Stimulated activated CD4-positive, alpha-beta T cell treated with anti-CD3 and anti-CD28 coated beads, Interleukin-4, amount 100 ng/mL, for 1 hour (primary cell): ENCODE measurements around the gene GLT8D1.
"Not testable (repeated sequence)": the region's sequence is repeated elsewhere in the genome, so short reads cannot be mapped to it uniquely, and the experiment has no call there.

ENCODE experiments used
- DNase-seq: peaks from one replicate; pipeline ENCODE4 v3.0.0-alpha.2; 2020

The GLT8D1 gene

DNA sequence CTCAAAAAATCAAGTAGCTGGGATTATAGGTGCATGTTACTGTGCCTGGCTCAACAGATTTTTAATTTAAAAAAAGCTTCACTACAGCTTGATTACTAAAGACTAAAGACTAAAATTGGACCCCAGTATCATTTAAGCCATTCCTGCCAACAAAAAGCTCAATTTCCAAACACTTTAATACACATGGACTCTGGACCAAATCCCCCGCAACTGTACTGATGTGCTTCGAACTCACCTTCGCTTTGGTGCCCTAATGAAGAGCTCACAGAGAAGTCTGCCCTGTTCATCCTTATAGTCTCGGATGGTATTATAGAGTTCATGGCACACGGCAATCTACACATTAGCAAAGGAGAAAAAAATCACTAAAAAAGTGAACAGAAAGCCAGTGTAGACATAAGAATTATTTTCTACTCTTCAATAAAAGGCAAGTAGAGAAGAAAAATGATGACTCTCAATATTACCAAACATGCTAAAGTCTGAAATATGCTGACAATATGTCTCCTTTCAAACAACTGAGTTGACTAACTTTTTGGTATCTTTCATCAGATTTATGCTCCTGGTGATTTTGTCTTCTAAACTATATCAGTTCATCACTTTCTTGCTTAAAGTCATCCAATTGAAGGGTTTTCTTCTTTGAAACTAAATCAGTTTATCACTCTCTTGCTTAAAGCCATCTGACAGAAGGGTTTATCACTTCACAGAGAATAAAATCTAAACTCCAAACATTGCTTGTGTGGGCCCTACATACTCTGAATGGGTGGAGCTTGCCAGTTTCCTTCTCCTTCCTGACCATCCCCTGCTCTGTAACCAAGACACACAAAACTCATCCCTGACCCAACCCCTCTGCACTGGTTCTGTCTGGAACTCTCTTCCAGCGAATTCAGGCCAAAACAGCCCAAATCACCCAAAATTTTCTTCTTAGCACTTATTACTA lies 27.1 kb downstream of the GLT8D1 start:
- DNase-seq: no peak

DNA sequence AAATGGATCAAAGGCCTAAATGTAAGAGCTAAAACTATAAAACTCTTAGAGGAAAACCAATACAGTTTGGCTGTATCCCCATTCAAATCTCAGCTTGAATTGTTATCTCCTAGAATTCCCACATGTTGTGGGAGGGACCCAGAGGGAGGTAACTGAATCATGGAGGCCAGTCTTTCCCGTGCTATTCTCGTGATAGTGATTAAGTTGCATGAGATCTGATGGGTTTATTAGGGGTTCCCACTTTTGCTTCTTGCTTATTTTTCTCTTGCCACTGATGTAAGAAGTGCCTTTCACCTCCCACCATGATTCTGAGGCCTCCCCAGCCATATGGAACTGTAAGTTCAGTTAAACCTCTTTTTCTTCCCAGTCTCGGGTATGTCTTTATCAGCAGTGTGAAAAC lies 29.4 kb downstream of the GLT8D1 start:
- DNase-seq: not testable (repeated sequence)

DNA sequence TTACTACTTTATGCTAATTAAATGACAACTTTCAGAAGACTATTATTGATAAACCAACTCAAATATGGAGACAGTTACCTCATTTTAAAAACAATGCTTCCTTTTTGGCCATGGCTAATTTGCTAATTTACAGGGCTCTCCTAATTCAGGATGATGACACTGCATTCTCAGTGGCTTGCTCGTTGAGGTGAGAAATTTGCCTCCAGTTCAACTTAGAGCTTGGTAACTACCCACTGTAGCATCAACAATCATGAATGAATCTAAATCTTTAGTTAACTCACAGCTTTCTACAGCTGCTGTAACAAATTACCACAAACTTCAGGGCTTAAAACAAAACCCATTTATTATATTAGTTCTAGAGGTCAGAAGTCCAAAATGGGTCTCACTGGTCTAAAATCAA lies 33.9 kb downstream of the GLT8D1 start:
- no peak for DNase-seq

DNA sequence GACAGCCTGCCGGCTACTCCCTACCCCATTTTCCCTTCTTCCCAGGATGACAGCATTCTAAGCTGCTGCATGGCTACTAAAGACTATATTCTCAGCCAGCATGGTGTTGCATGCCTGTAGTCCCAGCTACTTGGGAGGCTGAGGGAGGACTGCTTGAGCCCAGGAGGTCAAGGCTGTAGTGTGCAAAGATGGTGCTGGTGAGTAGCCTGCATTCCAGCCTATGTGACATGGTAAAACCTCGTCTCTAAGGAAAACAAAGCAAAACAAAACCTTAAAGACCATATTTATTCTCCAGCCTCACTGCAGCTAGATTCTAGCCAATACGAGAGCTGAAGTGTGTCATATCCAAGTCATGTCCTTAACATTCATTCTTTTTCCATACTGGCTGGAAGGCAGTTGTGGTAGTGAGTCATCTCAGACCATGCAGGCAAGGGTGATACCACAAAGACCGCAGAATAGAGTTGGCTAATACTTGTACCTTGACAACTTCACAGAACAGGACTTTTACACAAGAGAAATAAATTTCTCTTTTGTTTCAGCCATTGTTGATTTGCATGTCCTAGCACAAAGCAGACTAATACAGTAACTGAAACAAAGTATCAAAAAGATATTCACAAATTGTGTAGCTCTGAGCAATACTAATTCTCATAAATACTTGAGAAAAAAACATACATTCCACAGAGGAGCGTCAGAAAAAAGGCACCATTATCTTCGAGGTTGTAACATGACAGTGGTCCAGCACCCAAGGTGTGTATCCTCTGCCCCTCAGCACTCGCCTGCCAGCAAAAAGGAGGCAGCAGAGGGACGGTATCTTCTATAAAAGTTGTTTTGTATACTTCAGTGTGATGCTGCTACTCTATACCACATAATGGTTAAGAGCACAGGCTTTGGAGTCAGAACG lies 34.7 kb downstream of the GLT8D1 start:
- no peak for DNase-seq

DNA sequence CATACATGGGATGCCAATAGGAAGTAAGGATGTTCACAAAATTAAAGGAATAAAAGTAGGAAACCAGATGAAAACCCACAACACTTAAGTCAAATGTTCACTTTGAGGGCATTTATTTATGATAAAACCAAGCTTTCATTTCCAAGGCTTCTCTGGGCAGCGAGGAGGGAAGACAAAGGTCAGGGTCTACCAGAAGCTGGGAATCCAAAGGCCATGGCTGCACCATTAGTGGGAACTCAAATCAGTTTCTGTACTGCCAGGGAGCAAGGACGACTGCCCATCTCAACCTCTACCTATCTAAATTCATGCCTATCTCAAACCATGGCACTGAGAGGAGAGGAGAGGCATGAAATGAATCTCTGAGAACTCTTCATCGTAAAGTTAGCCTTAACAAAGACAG lies 42.5 kb downstream of the GLT8D1 start:
- DNase-seq: no peak

DNA sequence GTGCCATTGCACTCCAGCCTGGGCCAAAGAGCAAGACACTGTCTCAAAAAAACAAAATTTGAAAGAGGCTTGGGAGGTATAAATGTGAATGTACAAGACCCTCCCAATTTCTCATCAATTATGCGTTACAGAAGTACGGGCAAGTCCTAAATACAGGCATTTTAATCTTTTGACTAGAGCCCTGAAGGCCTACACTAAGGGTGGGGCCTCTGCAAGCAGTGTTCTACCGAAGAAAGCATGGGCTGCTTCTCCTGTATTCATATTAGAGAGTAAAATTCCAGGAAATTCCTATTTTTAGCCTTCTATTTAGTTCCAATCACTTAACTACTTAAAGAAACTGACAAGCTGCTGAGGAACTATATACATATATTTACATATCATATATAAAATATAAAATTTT lies 45.5 kb downstream of the GLT8D1 start:
- no peak for DNase-seq

DNA sequence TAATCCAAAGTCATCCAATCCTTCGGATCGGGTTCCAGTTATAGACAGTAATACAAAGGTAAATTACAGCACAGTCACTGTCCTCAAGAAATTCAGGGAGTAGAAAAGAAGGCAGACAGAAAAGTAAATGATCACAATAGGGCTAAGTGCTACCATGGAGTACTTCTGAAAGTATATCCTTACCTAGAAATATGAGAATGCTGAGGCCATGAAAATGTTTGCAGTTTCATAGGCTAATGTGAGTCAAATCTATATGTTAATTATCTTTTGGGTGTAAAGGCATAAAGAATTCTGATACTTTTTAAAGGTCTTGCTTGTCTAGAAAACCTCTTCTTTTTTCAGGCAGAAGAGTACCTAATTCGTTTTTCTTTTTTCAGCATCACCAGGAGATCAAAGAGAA lies 49.7 kb downstream of the GLT8D1 start:
- DNase-seq: no peak

DNA sequence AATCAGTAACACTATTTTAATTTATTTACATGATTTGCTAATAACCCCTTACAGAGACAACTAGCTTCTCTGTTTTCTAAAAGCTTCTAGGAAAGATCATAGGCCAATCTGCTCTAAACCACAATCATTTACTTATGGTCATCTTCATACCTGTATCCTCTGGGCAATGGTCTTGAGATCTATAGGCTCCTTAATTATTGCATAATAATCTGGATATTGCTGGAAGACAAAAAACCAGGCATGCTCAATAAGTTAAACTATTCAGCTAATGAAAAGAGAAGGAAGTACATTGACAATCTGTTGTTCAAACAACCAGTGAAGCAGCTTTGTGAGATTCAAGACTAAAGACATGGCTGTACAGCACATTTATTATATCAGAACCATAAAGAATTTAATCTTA lies 54.0 kb downstream of the GLT8D1 start:
- DNase-seq: no peak

DNA sequence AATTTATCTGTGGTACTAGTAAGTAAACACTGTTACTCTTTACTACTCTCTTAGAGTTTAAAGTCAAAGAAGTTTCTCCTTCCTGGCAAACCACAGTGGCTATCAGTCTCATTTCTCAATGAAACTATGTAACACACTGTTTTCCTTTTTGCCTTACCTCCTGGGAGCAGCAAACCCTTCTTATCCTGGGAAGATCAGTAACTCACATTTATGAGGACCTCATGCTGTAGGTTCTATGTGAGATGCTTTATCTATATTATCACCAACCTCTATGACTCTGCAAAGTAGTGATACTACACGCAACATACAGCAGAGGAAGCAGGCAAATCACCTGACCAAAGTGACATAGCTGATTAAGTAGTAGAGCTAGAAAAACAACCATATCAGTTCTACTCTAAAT lies 55.2 kb downstream of the GLT8D1 start:
- no peak for DNase-seq

DNA sequence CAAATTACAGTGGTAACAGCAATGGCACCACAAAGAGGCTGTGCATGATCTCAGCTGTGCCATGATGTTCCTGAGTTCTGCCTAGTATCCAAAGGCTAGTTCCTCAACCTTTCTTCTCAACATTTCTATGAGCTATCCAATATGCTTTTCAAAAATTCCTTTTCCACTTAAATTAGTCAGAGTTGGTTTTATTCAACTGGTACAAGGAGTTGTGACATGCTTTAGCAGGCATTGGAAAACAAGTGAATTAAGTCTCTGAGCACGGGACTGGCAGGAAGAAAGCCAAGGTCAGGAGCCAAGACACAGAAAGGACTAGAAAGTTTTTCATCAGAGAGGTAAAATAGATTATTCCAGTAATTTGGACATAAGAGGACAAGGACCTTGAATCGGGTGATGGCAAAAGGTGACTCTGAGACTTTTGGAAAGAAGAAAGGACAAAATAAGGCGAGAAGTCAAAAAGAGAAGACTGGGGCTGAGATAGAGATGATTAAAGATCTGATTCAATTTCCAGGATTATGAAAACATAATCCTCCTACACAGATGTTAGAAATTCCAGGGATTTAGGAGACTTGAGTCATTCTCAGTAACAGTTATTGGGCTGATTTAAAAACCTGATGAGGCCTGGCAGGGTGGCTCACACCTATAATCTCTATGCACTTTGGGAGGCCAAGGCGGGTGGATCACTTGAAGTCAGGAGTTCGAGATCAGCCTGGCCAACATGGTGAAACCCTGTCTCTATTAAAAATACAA lies 56.0 kb downstream of the GLT8D1 start:
- DNase-seq: no peak

DNA sequence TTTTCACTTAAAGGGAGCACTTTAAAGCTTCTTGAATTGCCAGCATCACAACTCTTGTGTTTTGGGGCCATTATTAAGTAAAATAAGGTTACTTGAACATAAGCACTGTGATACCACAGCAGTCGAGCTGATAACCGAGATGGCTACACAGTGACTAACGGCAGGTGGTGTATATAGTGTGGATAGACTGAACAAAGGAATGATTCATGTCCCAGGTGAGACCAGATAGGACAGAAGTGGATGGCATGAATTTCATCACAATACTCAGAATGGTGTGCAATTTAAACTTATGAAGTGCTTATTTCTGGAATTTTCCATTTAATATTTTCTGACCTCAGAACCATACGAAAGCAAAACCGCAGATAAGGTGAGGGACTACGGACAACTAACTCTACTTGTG lies 60.0 kb downstream of the GLT8D1 start:
- no peak for DNase-seq
